ES-I3 (cell line): ENCODE results near the gene FAM184A.

Experiments
- H3K36me3 ChIP-seq: 2 replicates; pipeline ENCODE4 v1.6.1; 2013; ENCODE audit warnings: mild to moderate bottlenecking, low read length, control low read depth, moderate library complexity; ENCODE audit not compliant: insufficient read depth
- H3K4me1 ChIP-seq: 2 replicates; pipeline ENCODE4 v1.6.1; 2013; ENCODE audit warnings: mild to moderate bottlenecking, control low read depth, low read length; ENCODE audit not compliant: insufficient read depth
- H3K9ac ChIP-seq: 2 replicates; pipeline ENCODE4 v1.6.1; 2013; ENCODE audit warnings: low read depth, mild to moderate bottlenecking, low read length, moderate library complexity
- H3K9me3 ChIP-seq: 2 replicates; pipeline ENCODE4 v1.6.1; 2013; ENCODE audit warnings: mild to moderate bottlenecking, low read length, moderate library complexity; ENCODE audit not compliant: control insufficient read depth, insufficient read depth

FAM184A gene

GRCh38 chr6:119052987-119053386, 25.5 kb downstream of the FAM184A start:
- H3K9me3 ChIP-seq, result no peaks in the 10 kb centered on the region
- H3K9ac ChIP-seq, result no peak overlapping the region
- no peaks in the 10 kb centered on the region for H3K36me3 ChIP-seq
- no peaks in the 10 kb centered on the region; the same call in 1 of the 2 replicates for H3K4me1 ChIP-seq

- Histone ChIP-seq H3K36me3 (no peaks in the 10 kb centered on the region), H3K9ac (no peak overlapping the region), H3K9me3 (no peaks in the 10 kb centered on the region), H3K4me1 (no peaks in the 10 kb centered on the region; the same call in 1 of the 2 replicates)
Observed at GRCh38 chr6:119052292-119052889, 26.1 kb downstream of the FAM184A start.

- no peaks in the 10 kb centered on the region for H3K36me3 ChIP-seq
- no peak overlapping the region for H3K9ac ChIP-seq
- no peaks in the 10 kb centered on the region for H3K9me3 ChIP-seq
- H3K4me1 ChIP-seq, result peaks cover 9% of the 10 kb centered on the region
Observed at GRCh38 chr6:119044255-119044654, 34.2 kb downstream of the FAM184A start.

DNA sequence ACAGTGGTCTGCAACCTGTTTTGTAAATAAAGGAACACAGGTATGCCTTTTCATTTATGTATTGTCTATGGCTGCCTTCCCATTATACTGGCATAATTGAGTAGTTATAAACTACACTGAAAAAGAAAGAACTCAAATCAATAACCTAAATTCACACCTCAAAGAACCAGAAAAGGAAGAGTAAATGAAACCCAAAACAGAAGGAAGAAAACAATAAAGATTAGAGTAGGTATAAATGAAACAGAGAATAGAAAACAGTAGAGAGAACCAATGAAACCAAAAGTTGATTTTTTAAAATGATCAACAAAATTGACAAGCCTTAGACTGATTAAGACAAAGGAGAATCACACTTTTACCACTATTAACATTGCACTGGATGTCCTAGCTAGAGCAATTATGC, 34.7 kb downstream of the FAM184A start:
- no peak overlapping the region for H3K9ac ChIP-seq
- H3K9me3 ChIP-seq, result no peaks in the 10 kb centered on the region
- peaks cover 10% of the 10 kb centered on the region for H3K4me1 ChIP-seq
- no peaks in the 10 kb centered on the region for H3K36me3 ChIP-seq

- Histone ChIP-seq H3K36me3 (no peaks in the 10 kb centered on the region), H3K4me1 (peaks cover 10% of the 10 kb centered on the region), H3K9ac (no peak overlapping the region), H3K9me3 (no peaks in the 10 kb centered on the region)
Observed at GRCh38 chr6:119043265-119043664, 35.2 kb downstream of the FAM184A start.

- H3K36me3 ChIP-seq, result no peaks in the 10 kb centered on the region
Observed at GRCh38 chr6:119040636-119041035, 37.8 kb downstream of the FAM184A start.

GRCh38 chr6:119040229-119040628, 38.2 kb downstream of the FAM184A start:
- no peaks in the 10 kb centered on the region for H3K36me3 ChIP-seq
- H3K9me3 ChIP-seq, result no peaks in the 10 kb centered on the region
- no peak overlapping the region for H3K9ac ChIP-seq
- H3K4me1 ChIP-seq, result peaks cover 23% of the 10 kb centered on the region

More at GRCh38 chr6:119040636-119041035, 37.8 kb downstream of the FAM184A start:
- Histone ChIP-seq H3K9ac (no peak overlapping the region), H3K9me3 (no peaks in the 10 kb centered on the region), H3K4me1 (peaks cover 19% of the 10 kb centered on the region)

DNA sequence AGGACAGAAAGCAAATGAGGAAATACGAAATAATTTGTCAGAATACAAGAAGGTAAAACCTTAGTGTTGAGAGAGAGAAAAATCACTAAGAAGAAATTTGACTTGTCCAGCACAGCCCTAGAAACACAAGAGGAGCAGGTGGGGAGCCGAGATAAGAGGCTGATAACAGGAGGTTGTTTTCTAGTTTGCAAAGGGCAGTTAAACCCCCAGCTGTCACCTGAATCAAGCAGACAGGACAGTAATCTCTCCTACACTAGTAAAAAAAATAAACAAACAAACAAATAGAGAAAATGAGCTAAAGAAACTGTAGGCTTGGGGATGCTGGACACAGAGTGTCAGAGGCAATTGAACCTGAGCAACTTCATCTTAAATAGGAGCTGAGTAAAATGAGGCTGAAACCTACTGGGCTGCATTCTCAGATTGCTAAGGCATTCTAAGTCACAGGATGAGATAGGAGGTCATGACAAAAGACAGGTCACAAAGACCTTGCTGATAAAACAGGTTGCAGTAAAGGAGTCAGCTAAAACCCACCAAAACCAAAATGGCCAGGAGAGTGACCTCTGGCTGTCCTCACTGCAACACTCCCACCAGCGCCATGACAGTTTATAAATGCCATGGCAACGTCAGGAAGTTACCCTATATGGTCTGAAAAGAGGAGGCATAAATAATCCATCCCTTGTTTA, 40.4 kb downstream of the FAM184A start:
- Histone ChIP-seq H3K4me1 (peaks cover 21% of the 10 kb centered on the region), H3K9ac (no peak overlapping the region), H3K36me3 (no peaks in the 10 kb centered on the region), H3K9me3 (no peaks in the 10 kb centered on the region)

DNA sequence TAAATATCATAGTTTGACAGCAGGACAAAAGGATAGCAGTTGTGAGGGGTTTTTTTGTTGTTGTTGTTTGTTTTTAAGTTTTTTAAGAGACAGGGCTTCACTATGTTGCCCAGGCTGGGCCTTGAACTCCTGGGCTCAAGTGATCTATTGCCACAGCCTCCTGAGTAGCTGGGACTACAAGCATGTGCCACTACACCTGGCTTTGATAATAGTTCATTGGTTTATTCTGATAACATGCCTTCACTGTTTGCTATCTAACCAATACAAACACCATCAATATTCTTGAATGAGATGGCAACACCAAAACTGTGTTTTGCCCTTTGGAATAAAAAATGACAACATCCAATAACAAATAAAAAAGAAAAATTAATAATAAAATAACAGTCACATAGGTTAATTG, 41.2 kb downstream of the FAM184A start:
- Histone ChIP-seq H3K4me1 (peaks cover 20% of the 10 kb centered on the region), H3K9ac (no peak overlapping the region), H3K9me3 (no peaks in the 10 kb centered on the region), H3K36me3 (no peaks in the 10 kb centered on the region)

GRCh38 chr6:119036081-119036480, 42.4 kb downstream of the FAM184A start:
- H3K9ac ChIP-seq, result no peak overlapping the region
- H3K4me1 ChIP-seq, result peaks cover 20% of the 10 kb centered on the region
- H3K9me3 ChIP-seq, result no peaks in the 10 kb centered on the region
- H3K36me3 ChIP-seq, result no peaks in the 10 kb centered on the region

GRCh38 chr6:119035459-119035858, 43.0 kb downstream of the FAM184A start:
- H3K4me1 ChIP-seq, result peaks cover 20% of the 10 kb centered on the region
- H3K9me3 ChIP-seq, result no peaks in the 10 kb centered on the region
- H3K9ac ChIP-seq, result no peak overlapping the region
- H3K36me3 ChIP-seq, result no peaks in the 10 kb centered on the region

- Histone ChIP-seq H3K4me1 (peaks cover 20% of the 10 kb centered on the region), H3K36me3 (no peaks in the 10 kb centered on the region), H3K9ac (no peak overlapping the region), H3K9me3 (no peaks in the 10 kb centered on the region)
Observed at GRCh38 chr6:119034827-119035458, 43.5 kb downstream of the FAM184A start.

DNA sequence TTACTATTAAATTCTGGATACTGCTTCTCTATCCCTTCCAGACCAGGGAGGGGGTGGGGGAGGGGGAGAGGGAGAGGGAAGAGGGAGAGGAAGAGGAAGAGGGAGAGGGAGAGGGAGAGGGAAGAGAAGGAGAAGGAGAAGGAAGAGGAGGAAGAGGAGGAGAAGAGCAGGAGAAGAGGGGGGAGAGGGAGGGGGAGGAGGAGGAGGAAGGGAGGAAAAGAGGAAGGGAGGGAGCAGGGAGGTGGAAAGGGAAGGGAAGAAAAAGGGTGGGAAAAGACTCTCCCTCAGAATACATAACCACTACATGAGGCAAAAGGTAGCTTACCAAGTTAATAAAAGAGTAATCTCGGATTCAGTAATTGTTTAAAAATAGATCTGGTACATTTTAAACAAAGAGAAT, 46.0 kb downstream of the FAM184A start:
- Histone ChIP-seq H3K4me1 (peaks cover 21% of the 10 kb centered on the region), H3K36me3 (no peaks in the 10 kb centered on the region; the same call in 1 of the 2 replicates), H3K9me3 (no peaks in the 10 kb centered on the region), H3K9ac (no peak overlapping the region)

- Histone ChIP-seq H3K36me3 (no peaks in the 10 kb centered on the region; the same call in 1 of the 2 replicates), H3K4me1 (peaks cover 34% of the 10 kb centered on the region), H3K9ac (no peak overlapping the region), H3K9me3 (no peaks in the 10 kb centered on the region)
Observed at GRCh38 chr6:119030759-119031158, 47.7 kb downstream of the FAM184A start.

- Histone ChIP-seq H3K9ac (no peak overlapping the region), H3K9me3 (no peaks in the 10 kb centered on the region), H3K36me3 (no peaks in the 10 kb centered on the region; the same call in 1 of the 2 replicates), H3K4me1 (peaks cover 41% of the 10 kb centered on the region)
Observed at GRCh38 chr6:119028091-119028490, 50.4 kb downstream of the FAM184A start.
